CD4-positive, alpha-beta T cell treated with Interleukin-6 for 4 hours (primary cell): ENCODE results near the gene ZHX3.
A peak's percentile ranks its signal among the peaks of the same experiment; 100 is the strongest.

Experiments
- DNase-seq: peaks from one replicate; pipeline ENCODE4 v3.0.0-alpha.2; 2020; ENCODE audit warnings: mixed read lengths

Gene ZHX3

DNA sequence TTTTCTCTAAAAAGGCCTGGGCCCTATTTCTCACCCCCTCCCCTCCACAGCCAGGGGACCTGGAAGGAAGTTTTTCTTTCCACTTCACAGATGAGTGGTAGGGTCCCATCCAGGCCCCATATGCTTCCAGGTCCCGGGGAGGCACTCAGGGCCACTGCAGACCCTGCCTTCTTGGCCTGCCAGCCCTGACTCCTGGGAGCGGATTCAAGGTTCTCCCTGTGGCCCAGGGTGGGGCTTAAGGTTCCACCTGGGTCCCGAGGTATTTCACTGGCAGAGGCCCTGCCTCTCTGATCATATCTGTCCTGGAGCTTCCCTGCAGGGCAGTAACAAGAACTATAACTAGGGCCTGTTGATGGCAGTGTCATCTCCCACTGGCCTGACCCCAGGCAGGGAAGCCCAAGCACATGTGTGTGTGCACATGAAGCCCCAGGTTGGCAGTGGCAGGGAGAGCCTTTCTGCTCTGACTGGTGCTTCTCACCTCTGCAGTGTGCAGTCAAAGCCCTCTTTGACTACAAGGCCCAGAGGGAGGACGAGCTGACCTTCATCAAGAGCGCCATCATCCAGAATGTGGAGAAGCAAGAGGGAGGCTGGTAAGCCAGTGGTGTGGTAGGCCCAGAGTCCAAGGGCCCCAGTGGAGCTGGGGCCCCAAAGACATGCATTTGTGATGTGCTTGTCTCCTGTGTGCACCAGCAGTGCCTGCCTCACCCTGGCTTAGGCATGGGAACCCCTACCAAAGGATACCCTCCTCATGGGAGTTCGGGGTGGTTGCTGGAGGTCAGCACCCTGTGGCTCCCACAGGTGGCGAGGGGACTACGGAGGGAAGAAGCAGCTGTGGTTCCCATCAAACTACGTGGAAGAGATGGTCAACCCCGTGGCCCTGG lies 149.0 kb downstream of the ZHX3 start:
- no peak for DNase-seq

DNA sequence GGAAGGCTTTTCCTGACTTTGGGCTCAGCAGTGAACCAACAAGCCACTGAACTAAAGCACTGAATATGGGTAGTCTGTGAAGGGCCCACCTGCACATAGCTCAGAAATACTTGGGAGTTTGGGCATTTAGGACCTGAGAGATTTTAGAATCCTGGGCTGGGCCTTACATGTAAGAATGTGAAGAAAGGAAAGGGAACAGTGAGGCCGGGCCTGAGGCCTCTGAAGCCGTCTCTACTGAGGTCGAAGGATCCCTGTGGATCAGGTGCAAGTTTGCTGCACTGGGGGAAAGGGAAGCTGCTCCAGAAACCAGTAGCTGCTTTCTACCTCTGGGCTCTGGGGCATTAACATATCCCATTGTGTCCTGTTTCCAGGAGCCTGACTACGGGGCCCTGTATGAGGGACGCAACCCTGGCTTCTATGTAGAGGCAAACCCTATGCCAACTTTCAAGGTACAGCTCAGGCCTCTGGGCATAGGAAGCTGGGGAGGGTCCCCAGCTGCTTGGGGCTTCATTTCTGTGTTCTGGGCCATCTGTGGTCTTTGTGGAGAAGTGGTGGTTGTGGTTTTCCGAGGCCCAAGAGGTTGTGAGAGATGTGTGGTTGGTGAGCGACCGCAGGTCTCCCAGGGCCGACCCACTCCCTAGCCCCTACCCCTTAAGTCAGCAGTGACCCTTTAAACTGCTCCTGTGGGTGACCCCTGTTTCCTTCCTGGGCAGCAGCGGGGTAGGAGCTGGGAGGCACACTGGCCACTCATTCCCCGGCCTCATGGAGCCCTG lies 149.9 kb downstream of the ZHX3 start:
- no peak for DNase-seq

DNA sequence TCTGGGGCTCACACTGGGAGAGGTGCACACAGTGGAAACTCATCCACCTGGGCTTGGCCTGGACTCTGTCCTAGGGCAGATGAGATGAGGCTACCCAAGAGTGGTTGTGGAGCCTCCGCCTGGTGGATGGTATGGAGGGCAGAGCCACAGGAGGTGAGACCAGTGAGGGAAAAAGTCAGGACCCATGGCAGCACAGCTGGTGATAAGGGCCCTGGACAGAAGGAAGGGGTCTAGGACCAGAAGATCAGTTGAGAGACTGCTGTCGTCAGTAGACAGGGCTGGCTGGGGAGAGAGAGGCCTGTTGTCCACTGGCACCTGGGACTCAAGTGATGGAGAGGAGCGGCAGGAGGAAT lies 150.4 kb downstream of the ZHX3 start:
- DNase-seq = no peak

DNA sequence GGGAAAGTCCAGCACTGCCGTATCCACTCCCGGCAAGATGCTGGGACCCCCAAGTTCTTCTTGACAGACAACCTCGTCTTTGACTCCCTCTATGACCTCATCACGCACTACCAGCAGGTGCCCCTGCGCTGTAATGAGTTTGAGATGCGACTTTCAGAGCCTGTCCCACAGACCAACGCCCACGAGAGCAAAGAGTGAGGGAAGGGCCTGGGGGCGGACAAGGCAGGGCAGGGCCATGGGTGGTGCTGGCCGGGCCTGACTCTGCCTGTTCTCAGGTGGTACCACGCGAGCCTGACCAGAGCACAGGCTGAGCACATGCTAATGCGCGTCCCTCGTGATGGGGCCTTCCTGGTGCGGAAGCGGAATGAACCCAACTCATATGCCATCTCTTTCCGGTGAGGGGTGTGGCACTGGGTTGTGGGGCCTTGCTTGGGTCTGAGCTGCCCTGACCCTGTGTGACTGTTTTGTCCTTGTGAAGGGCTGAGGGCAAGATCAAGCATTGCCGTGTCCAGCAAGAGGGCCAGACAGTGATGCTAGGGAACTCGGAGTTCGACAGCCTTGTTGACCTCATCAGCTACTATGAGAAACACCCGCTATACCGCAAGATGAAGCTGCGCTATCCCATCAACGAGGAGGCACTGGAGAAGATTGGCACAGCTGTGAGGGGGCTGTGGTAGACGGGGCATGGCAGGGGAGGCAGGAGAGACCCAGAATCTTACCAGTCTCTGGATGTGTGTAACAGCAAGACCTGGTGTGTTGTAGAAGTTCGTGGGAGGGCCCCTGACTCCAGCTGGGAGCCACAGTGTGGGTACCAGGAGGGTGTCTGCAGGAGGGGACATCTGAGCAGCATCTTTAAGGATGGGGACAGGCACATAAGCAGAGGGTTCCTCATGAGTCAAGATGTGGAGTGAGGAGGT lies 151.1 kb downstream of the ZHX3 start:
- DNase-seq = no peak

DNA sequence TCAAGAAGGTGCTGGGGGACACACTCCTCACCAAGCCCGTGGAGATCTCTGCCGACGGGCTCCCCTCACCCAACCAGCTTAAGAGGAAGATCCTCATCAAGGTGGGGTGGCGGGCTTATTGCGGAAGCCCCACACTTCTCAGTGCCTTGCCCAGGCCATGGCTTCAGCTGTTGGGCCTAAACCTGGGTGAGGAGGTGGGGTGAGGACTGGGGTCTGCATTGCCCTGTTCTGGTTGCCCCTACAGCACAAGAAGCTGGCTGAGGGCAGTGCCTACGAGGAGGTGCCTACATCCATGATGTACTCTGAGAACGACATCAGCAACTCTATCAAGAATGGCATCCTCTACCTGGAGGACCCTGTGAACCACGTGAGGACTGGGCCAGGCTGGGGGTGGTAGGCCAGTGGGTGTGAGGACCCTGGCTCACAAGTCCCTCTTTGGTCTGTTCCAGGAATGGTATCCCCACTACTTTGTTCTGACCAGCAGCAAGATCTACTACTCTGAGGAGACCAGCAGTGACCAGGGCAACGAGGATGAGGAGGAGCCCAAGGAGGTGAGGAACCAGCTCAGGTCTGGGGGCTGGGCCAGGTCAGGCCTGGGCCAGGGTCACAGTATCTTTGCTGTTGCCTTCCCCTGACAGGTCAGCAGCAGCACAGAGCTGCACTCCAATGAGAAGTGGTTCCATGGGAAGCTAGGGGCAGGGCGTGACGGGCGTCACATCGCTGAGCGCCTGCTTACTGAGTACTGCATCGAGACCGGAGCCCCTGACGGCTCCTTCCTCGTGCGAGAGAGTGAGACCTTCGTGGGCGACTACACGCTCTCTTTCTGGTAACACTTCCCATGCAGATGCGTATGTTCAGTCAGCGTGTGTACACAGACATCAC lies 152.3 kb downstream of the ZHX3 start:
- no peak for DNase-seq

DNA sequence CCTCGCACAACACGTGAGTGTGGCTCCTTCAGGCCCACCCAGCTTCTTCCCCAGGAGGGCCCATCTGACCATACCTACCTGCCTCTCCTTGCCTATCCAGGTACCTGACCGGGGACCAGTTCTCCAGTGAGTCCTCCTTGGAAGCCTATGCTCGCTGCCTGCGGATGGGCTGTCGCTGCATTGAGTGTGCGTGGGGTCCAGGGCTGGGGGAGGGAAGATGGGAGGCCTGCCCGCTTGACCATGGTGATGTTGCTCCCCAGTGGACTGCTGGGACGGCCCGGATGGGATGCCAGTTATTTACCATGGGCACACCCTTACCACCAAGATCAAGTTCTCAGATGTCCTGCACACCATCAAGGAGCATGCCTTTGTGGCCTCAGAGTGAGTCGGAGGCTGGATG lies 153.7 kb downstream of the ZHX3 start:
- DNase-seq = no peak

DNA sequence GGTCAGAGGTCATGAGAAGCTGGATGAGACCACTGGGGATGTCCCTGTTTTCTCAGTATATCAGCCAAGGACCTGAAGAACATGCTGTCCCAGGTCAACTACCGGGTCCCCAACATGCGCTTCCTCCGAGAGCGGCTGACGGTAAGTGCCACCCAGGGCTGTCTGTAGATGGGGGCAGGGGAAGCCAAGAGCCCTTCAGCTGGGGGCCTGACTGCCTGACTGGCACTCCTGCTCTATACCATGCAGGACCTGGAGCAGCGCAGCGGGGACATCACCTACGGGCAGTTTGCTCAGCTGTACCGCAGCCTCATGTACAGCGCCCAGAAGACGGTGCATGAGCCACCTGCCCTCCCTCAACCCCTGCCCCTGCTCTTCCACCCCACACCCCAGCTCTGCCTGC lies 155.1 kb downstream of the ZHX3 start:
- no peak for DNase-seq

DNA sequence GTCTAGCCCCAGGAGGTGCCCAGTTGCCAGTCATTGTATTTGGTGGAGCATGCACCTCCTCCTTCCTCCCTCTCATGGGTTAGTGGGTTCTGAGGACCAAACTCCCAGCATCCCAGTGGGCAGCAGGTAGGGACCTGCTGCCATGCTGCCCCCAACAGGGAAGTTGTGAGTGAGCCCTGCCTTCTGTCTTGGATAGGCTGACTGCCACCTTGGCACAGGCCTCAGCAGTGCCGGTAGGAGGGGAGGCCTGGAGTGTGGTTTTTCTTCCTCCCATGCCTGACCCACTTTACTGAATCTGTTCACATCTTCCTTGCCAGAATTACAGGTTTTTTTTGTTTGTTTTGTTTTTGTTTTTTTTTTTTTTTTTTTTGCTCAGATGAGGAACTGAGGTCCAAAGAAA lies 155.6 kb downstream of the ZHX3 start:
- DNase-seq = no peak

DNA sequence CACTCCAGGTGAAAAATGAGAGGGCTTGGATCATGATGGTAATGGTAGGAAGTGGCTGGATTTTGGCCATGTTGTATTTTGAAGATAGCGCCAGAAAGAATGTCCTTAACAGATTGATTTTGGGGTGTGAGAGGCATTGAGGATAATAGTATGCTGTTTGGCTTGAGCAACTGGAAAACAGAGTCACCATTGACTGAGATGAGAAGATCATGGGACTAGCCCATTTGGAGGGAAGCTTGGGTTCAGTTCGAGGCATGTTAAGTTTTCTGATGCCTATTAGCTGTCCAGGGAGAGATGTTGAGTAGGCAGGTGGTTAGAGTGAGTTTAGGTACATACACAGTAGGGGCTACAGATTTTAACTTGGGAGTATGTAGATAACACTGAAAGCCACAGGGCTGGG lies 156.8 kb downstream of the ZHX3 start:
- no peak for DNase-seq

DNA sequence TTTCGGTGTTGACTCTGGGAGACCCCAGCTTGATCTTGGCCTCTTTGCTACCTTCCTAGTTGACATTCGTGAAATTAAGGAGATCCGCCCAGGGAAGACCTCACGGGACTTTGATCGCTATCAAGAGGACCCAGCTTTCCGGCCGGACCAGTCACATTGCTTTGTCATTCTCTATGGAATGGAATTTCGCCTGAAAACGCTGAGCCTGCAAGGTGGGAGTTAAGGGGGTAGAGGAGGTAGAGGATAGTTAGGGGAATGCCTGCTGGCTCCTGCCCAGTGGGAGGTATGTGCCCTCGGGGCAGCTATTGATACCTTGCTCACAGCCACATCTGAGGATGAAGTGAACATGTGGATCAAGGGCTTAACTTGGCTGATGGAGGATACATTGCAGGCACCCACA lies 158.0 kb downstream of the ZHX3 start:
- DNase-seq = no peak

DNA sequence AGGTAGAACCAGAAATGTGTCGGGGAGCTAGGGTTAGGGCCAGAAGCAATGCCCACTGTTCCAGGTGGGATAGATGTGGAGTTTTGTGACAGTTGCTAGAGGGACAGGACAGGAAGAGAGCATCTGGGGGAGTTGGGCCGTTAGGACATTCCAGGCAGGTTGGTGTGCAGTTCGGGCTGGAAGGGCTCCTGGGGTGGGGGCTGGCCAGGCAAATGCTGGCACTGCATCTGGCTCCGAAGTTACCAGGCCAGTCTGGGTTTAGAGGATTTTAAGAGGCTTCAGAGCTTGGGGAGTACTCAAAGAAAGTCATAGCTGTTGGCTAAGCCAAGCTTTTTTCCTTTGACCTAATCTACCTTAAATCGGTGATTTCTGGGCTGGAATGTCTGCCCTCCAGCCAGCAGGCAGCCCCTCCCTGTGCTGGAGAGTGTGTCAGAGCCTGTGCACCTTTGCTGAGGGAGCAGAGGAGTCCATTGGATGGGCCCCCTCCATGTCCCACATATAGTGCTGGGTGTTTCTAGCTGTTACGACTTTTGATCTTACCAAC lies 159.4 kb downstream of the ZHX3 start:
- DNase-seq = no peak

DNA sequence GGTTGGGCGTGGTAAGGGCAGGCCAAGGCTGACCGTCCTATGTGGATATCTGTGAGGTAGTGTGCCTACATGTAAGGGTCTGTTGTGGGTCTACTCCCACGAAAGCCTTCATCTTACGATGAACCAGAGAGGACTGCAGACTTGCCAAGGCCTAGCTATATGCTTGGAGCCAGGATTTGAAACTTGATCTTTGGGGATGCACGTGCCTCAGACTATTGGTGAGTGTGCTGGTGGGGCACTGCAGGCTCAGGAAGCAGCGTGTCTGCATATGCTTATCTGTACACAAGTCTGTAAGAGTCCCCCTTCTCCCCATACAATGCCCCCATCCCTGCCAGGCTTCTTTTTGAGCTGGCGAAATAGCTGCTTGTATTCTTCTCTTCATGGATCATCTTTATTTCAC lies 162.3 kb downstream of the ZHX3 start:
- DNase-seq = no peak

DNA sequence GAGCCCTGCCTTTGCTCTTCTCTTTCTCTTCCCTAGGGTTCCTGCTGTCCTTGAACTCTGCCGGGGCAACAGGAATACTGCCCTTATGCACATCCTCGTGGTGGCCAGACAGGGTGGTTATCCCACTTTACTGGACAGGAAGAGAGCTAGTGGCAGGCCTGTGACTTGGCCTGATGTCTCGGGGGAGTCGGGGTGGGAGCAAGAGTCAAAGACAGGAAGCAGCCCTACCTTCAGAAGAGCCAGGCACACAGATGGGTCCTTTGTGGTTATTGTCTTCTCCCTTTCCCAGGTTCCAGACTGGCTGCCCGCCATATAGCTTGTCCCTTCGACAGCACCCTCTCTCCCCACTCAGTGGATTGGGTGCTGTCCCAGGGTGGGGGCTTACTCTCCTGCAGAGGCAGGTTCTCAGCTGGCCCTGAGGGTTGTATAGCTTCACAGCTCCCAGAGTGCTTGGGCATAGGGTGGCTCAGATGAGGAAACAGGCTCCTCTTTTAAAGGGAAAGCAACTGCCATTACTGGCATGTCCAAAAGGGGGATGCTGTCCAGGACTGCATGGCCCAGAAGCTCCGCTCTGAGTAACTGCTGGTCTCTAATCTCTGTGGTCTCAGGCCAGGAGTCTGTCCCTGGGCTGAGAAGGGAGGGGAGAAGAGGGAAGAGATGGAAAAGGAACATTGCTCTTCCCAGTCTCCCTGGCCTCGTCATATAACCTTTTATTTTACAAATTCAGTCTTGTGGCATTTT lies 162.9 kb downstream of the ZHX3 start:
- peak; percentile 24 for DNase-seq

DNA sequence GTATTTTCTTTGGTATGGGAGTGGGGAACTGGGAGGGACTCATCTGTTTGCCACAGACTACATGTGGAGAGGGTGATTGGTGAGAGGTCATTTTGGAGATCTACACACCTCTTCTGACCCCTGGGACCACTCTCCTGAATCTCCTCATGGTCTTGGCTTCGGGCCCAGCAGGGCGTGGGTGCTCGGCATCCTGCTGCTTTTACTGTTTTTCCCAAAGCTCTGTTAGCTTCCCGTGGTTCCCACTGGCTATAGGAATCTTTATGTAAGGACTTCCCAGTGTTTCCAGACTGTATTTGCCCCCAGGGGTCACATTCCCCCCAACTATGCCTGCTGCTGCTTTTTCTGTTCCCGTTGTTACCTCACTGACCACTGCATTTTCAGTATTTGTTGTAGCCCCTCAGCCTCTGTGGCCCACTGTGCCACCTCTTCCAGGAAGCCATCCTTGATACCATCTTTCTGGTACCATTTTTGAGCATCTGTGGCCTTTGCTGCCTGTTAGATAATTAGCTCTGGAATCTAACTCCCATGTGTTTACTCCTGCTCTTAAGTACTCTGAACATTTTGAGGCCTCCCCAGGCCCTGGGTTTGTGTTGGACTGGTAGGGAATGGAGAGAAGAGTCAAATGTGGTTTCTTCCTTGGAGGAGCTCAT lies 165.3 kb downstream of the ZHX3 start:
- no peak for DNase-seq

DNA sequence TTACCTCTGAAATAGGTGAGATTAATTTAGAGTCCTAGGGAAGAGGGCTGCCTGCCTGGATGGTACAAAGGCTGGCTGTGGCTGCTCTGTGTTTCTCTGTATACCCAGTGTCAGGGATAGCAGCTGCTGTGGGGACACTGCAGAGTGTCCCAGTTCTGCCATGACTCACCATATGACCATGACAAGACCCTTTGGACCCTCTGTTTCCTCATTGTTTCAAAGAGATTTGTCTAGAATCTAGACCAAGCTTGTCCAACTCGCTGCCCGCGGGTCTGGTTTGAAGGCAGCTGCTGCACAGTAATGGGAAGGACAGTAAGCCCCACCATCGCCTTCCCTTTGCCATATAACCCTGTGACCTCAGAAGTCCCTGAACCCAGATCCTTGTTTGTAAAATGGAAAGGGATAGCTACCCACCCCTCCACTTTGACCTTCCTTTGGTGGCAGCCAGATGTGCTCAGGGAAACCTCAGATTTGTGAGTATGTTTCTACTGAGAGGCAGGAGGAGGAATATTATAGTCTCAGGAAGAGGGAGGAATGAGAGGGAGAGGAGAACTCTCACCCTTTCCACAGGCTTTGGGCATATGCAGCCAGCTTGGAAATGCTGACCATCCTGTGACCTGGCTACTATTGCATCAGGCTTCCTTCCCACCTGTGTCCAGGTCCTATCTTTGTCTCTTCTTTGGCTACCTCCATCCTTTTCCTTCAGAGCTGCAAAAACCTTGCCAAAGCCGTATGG lies 166.2 kb downstream of the ZHX3 start:
- DNase-seq = no peak

DNA sequence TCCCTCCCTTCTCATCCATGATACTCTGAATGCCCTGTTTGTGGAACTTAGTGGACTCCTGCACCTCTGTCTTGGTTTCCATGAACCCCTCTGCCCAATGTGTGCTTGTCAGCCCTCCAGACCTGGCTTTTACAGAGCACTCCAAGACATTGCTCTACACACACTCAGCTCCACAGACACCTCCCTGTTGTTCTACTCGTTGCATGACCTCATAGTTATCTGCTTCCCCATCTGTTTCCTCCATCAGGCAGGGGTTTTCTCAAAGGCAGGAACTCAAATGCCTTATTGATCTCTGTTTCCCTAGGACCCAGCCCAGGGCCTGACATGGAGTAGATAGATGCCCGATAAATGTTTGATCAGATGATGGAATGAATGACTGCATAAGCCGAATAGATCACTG lies 166.9 kb downstream of the ZHX3 start:
- peak; percentile 35 for DNase-seq

DNA sequence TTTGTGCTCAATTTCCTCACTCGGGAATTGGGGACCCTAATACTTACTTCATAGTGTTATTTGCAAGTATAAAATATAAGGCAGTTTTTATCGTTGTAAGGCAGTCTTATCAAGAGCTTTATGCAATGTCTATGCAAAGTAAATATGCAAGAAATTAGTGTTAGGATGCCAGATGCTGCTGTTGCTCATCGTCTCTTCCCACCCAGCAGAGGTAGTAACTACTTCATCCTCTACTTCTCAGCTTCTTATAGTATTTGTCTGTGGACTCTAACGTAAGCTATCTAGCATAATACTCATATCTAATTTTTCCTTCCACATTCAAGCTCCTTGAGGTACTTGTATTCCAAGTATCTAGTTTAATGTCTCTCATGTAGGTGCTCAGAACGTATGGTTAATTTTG lies 168.6 kb downstream of the ZHX3 start:
- DNase-seq = no peak

DNA sequence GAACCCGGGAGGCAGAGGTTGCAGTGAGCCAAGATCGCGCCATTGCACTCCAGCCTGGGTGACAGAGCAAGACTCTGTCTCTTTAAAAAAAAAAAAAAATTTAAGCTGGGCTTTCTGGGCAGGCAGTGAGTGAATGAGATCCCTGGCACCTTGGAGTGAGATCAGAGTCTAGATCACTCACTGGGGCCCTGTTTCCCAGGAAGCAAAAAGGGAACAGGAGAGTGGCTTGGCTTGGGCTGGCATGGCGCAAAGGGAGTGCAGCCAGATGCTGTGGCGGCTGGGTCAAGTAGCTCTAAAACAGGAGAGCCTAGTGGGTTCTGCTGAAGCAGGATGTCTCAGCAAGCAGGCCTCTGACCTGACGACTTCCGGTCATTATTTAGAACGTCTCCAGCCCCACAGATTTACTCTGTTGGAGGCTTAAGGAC lies 169.8 kb downstream of the ZHX3 start:
- DNase-seq = no peak

DNA sequence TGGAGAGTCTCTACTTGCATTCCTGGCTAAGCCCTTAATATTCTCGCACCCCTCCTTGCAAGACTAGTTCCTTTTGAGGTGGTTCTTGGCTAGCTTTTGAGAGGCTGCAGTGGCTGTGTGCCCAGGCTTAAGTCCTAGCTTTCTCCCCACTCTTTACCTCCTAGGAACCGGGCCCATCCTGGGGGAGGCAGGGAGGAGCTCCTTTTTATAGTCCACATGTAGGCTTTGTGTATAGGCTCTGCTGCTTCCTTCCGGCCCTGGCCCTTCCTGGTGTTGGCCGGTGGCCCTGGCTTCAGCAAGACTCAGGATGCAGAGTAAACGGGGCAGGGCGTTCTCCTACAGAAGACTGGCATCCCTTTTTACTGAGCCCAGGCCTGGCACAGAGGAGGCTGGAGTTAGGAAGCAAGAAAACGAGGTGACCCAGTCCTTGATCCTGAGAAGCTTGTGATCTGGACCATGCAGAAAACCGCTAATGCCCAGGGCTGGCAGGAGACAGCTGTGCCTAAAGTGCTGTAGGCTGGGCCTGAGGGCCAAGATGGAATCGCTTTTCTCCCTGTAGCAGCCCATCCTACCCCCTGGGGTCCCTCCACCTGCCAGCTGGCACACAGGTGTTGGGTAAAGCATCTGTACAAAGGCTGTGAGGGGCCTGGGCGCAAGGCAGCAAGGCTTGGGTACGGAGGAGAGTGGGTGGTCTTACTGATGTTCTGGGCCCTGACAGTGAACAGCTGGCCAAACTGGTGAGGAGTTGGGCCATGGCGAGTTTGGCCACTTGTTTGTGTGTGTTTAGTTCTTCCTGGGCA lies 171.5 kb downstream of the ZHX3 start:
- DNase-seq = no peak
